Upper lobe of right lung (tissue), 1 donor: ENCODE results near the gene TXNDC16. TPM values are rescaled to one million over a fixed set of nuclear protein-coding genes. Genes with fewer than 3 reads are reported as not detected.
A peak's percentile ranks its signal among the peaks of the same experiment; 100 is the strongest.

ENCODE experiments used
- ATAC-seq: fragments of 200-7000 bp; cut with Tn5 transposase; one replicate; pipeline ENCODE4 v1.9.1; 2020; ENCODE audit warnings: mild to moderate bottlenecking, moderate library complexity
- DNase-seq: peaks from one replicate; pipeline ENCODE4 v3.0.0-alpha.2; 2020
- H3K27ac ChIP-seq: fragments of 200-600 bp; one replicate; pipeline ENCODE4 v1.8.0; 2022
- H3K27me3 ChIP-seq: fragments of 200-600 bp; one replicate; pipeline ENCODE4 v1.8.0; 2022; ENCODE audit warnings: mild to moderate bottlenecking
- H3K36me3 ChIP-seq: fragments of 200-600 bp; one replicate; pipeline ENCODE4 v1.8.0; 2022
- H3K4me1 ChIP-seq: fragments of 200-600 bp; one replicate; pipeline ENCODE4 v1.8.0; 2022
- H3K4me3 ChIP-seq: fragments of 200-600 bp; one replicate; pipeline ENCODE4 v1.8.0; 2022; ENCODE audit warnings: mild to moderate bottlenecking
- H3K9me3 ChIP-seq: fragments of 200-600 bp; one replicate; pipeline ENCODE4 v1.8.0; 2022
- CTCF ChIP-seq: fragments of 200-600 bp; IDR thresholded peaks from one replicate; pipeline ENCODE4 v1.8.0; 2022; ENCODE audit warnings: antibody characterized with exemption
- intact Hi-C: fragments of 100-400 bp; cut with DNase I; formaldehyde crosslinking; loops from one replicate; pipeline ENCODE4 v1.11.0; 2022
- total RNA-seq: library from RNA; stranded (reverse); fragmentation: NEBNext Ultra II Directional; extraction: Animal tissue kit (Norgen Biotek cat#: 25700); gene quantifications from one replicate; pipeline ENCODE4 v1.2.1, GENCODE V29; 2021
- donor health status: DM: no; HTN: yes; CAD: no; lungs with severe emphysema.

TXNDC16 gene
- total RNA-seq, 1 donor from 2014 or later, result 5.1 TPM

DNA sequence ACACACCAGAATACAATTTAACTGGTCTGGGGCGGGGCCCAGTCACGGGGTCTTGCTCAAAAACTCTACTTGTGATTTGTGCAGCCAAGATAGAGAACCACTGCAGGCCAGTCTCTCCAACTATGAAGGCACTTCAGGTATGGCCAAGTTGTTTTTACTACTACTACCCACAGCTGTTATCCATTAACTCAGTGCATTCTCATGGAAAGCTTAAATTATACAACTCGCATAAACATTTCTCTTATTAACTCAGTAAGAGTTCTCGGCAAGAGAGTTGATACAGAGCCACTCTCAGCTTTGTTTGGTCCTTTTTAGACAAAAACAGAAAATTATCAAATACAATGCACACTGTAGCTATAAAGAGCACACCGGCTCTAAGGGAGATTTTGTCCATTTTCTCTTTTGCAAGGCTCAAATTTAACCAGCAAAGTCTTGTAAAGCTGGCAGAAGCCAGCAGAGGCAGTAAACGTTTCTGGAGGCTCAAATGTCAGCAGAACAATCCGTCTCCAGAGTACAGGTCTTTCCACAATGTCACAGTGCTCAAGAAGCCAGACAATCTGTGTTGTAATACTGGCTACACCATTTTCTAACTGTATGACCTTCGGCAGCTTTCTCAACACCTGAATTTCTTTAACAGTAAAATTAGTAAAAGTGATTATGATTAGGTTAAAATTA, 152.2 kb downstream of the TXNDC16 start:
- Histone ChIP-seq H3K27me3 (no peaks in the 10 kb centered on the region), H3K27ac (no peak overlapping the region), H3K4me1 (peaks cover 6% of the 10 kb centered on the region), H3K36me3 (no peaks in the 10 kb centered on the region), H3K4me3 (no peak overlapping the region), H3K9me3 (peaks cover 4% of the 10 kb centered on the region)
- TF ChIP-seq CTCF, result peak; percentile 10
- intact Hi-C loops, result no loop called here
- ATAC-seq (peak; percentile 59), DNase-seq (no peak)

DNA sequence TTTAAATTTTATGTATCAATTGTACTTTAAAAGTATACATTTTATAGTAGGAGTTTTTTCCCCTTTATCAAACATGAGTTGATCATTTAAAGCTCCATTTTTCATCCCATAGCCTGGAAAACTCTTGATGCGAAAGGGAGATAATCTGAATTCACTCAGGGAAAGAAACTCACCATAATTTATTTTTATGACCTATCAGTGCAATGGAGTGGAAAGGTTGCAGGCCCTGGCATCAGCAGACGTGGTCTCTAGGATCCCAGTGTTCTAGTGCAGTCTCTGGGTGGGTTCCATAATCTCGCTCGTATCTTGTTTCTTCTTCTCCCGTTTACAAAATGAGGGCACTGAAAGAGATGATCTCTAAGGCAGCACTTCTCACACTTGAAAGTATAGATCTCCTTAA, 153.2 kb downstream of the TXNDC16 start:
- Histone ChIP-seq H3K4me1 (peaks cover 6% of the 10 kb centered on the region), H3K9me3 (peaks cover 4% of the 10 kb centered on the region), H3K4me3 (no peak overlapping the region), H3K36me3 (no peaks in the 10 kb centered on the region), H3K27me3 (no peaks in the 10 kb centered on the region), H3K27ac (no peak overlapping the region)
- no peak for TF ChIP-seq CTCF
- DNase-seq (no peak), ATAC-seq (no peak)
- intact Hi-C loops, result no loop called here

DNA sequence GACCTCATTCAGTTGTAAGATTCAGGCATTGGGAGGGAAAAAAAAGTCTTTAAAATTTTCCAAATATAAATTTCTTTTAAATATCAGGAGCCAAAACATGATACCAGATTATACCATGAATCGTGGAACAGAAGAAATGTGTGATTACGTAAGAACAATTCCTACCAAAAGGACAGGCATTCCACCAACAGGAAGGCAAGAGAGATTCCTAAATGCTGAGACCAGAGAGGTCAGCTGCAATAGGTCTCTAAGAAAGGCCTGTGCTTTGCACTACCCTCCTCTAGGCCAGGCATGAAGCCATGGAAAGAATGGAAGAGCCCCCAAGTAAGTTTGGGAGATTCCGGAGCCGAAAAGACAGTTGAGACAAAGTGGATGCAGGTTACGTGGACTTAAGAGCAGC, 154.5 kb downstream of the TXNDC16 start:
- peaks cover 4% of the 10 kb centered on the region for H3K9me3 ChIP-seq
- DNase-seq (no peak), ATAC-seq (no peak)
- H3K27ac ChIP-seq, result no peak overlapping the region
- H3K36me3 ChIP-seq, result no peaks in the 10 kb centered on the region
- intact Hi-C loops, result no loop called here
- H3K4me1 ChIP-seq, result peaks cover 6% of the 10 kb centered on the region
- no peak for TF ChIP-seq CTCF
- H3K4me3 ChIP-seq, result no peak overlapping the region
- H3K27me3 ChIP-seq, result no peaks in the 10 kb centered on the region

DNA sequence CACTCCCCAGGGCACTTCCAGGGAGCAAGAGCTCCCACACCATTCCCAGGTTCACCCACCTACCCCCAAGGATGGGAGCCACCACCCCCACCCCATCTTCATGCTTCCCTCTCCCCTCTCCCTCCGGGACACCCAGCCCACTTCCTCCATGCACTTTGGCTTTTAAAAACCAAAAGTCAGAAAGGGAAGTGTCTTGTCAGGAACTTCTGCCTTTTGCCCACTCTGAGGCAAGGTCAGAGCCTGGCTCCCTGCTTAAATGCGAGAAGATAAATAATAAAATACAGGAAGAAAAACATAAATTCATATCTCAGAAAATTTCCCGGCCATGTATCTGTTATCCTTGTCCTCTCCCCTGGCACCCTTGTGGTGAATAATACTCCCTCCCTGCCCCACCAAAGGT, 156.6 kb downstream of the TXNDC16 start:
- Histone ChIP-seq H3K4me1 (peaks cover 6% of the 10 kb centered on the region), H3K9me3 (peaks cover 4% of the 10 kb centered on the region), H3K27me3 (no peaks in the 10 kb centered on the region), H3K4me3 (no peak overlapping the region), H3K27ac (no peak overlapping the region), H3K36me3 (no peaks in the 10 kb centered on the region)
- no peak for TF ChIP-seq CTCF
- no peak for DNase-seq
- ATAC-seq, result peak; percentile 70
- intact Hi-C loops, result no loop called here

DNA sequence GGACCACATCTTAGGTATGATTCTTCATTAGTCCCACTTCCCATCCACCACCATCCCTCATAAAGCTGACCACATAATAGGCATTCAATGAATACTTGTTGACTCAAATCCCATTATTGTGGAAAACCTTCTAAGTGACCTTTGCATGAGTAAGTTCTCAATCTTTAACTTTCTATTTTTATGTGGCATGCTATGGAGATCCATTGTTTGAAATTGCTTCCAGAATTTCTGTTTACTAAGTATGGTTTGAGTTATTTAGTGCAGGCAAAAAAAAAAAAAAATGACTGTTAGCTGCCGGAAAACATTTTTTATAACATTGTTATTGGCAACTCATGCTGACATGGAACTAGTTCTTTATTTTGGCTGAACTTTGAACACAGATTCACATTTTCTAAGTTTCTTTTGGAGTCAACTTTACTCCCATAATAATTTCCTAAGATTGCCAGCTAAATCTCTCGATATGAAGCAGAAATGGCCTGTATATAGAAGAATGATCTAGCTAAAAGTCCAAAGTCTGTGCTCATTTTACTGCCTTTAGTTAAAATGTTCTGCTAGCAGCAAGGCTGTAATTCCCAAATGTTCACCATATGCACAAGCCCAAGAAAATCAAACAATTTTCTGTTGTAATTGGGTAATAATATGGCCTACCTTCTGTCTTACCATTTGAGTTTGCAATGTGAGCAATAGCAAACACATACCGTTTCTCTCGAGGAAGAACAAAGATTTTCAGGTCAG, 160.3 kb downstream of the TXNDC16 start:
- Histone ChIP-seq H3K27ac (no peak overlapping the region), H3K4me3 (no peak overlapping the region), H3K4me1 (no peaks in the 10 kb centered on the region), H3K36me3 (no peaks in the 10 kb centered on the region), H3K27me3 (no peaks in the 10 kb centered on the region), H3K9me3 (peaks cover under 1% of the 10 kb centered on the region)
- intact Hi-C loops, result no loop called here
- no peak for TF ChIP-seq CTCF
- no peak for DNase-seq
- ATAC-seq, result no peak

Other genes with a start within 250 kb of the TXNDC16 start
- 5.3 TPM for gene PTGER2, start 238.2 kb downstream of the TXNDC16 start, total RNA-seq
- 1.5 TPM for gene GPR137C, start 331 bp upstream of the TXNDC16 start, total RNA-seq
- 47.2 TPM for gene ERO1A, start 143.1 kb upstream of the TXNDC16 start, total RNA-seq
- gene PSMC6, start 154.7 kb upstream of the TXNDC16 start, total RNA-seq, result 61.5 TPM
- gene STYX, start 177.7 kb upstream of the TXNDC16 start, total RNA-seq, result 12.8 TPM
- gene GNPNAT1, start 239.1 kb upstream of the TXNDC16 start, total RNA-seq, result 11.6 TPM